Transverse colon (tissue), 4 donors: ENCODE results near the gene NEDD4L.

Experiments
- CTCF ChIP-seq, 5 experiments: fragments of 200-600 bp in 3 of 5; fragments of 450-650 bp in 2 of 5; sonication (generic) in 3 of 5; IDR thresholded peaks; 1 replicate in 2 of 5; 2 replicates in 3 of 5; pipeline ENCODE4 v1.5.1; 2016 to 2017; ENCODE audit warnings: antibody characterized with exemption in 5 of 5, inconsistent platforms in 3 of 5, mild to moderate bottlenecking in 2 of 5, moderate library complexity in 1 of 5
- EP300 ChIP-seq: sonication (generic); formaldehyde crosslinking; IDR thresholded peaks from one replicate; pipeline ENCODE4 v1.6.1; 2017; ENCODE audit warnings: antibody characterized with exemption, low read depth
- POLR2A ChIP-seq: fragments of 450-650 bp; IDR thresholded peaks from one replicate; pipeline ENCODE4 v1.6.1; 2016; ENCODE audit warnings: antibody characterized with exemption, mild to moderate bottlenecking, moderate library complexity
- POLR2AphosphoS5 ChIP-seq, 3 donors: sonication (generic); formaldehyde crosslinking; IDR thresholded peaks; one replicate each; pipeline ENCODE4 v1.6.1; 2016; ENCODE audit warnings: antibody characterized with exemption in 3 of 3

- TF ChIP-seq CTCF (IDR thresholded peaks at IDR 0.05) (no peak), EP300 (no peak), POLR2A (no peak), POLR2AphosphoS5 (IDR thresholded peaks at IDR 0.05) (no peak)
These were observed 174.1 kb downstream of the NEDD4L start for GRCh38 chr18:58218117-58218516.
